HG03280 (cell line): Measurements from ENCODE around the gene DUSP3.

ENCODE experiments used
- ATAC-seq: cut with Tn5 transposase; IDR thresholded peaks from one replicate; pipeline ENCODE4 v1.9.1; 2021; ENCODE audit warnings: mild to moderate bottlenecking, moderate library complexity; ENCODE audit not compliant: unreplicated experiment

DUSP3 gene

DNA sequence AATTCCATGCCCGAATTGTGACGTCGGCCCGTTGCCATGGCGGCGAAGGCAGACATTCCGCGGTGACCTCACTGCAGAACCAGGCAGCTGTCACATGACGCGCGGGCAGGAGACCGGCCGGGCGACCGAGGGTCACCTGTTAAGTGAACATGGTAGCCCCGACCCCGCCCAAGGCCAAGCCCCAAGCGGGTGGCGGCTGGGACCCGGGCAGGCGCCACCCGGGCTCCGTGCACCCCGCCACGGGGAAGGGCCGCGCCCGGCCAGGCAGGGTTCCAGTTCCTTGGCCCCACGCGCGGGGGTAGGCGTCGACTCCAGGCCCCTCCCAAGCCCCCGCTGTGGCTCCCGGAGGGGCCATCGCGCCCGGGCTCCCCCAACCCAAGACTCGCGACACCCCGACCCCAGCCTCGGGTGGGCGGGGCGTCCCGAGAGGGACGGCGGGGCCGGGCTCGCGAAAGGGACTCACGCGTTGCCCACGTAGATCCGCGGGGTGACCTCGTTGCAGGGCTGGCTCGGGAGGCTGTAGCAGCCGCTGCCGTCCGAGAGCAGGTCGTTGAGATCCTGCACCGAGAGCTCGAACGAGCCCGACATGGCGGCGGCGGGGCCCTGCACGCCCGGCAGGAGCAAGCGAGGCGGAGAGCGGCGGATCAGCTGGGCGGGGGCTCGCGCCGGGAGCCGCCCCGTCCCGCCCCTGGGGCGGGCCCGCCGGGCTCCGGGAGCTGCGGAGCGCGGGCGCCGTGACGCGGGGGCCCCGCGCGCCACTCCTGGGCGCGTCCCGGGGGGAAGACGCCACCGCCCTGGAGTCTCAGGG is at the start of gene DUSP3:
Gene DUSP3 (minus strand): TSS at position 641 of the 808 bp plus-strand sequence. CDS start 53 bp downstream, at position 588.
- peak; percentile 84 for ATAC-seq

DNA sequence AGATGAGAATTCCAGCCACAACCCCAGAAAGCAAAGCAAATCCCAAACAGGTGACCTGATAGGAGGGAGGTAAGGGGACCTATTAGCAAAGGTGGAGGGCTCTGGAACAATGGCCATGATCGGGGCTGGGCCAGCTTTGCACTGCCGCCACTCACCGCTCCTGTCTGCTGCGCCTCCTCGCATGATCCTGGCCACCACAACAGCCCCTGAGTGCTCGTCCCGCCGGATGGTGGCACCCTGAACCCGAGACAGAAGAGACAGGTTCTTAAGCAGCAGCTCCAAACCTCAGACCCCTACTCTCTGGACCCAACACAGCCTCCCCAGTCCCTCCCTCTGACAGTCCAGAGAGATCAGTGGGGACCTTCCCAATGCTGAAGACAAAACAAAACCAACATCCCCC is 48.8 kb upstream of the DUSP3 start:
- no peak for ATAC-seq

DNA sequence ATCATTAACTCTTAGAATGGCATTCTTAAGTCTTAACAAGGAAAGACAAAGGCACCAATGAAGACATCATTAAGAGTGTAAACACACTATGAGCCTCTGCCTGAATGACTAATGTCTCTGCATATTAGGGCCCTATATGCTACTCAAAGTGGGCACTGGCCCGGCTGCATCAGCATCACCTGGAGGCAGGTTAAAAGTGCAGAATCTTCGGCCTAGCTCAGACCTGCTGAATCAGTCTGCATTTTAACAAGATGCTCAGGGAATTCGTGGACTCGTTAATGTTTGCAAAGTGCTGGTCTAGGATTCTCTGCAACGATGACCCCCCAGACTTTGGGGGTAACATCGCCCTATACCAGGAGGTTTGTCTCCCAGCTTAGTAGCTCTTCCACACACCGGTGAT is 47.4 kb upstream of the DUSP3 start:
- ATAC-seq = no peak

DNA sequence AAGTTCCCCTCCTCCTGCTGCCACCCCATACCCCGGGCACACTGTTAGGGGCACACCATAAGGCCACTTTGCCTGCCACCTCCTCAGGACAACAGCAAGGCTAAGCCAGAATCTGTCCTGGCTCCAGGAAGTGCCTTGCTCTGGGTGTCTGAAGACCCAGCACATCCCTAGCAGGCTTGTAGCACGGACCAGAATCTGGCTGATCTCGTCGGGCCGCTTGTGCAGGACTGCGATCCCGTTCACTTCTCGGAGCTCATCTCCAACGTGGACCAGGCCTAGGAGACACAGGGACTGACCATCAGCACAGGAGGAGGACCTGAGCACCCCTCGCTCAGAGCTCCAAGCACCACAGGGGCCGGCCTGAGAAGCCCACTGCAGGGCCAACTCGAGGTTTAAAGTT is 46.8 kb upstream of the DUSP3 start:
- no peak for ATAC-seq

DNA sequence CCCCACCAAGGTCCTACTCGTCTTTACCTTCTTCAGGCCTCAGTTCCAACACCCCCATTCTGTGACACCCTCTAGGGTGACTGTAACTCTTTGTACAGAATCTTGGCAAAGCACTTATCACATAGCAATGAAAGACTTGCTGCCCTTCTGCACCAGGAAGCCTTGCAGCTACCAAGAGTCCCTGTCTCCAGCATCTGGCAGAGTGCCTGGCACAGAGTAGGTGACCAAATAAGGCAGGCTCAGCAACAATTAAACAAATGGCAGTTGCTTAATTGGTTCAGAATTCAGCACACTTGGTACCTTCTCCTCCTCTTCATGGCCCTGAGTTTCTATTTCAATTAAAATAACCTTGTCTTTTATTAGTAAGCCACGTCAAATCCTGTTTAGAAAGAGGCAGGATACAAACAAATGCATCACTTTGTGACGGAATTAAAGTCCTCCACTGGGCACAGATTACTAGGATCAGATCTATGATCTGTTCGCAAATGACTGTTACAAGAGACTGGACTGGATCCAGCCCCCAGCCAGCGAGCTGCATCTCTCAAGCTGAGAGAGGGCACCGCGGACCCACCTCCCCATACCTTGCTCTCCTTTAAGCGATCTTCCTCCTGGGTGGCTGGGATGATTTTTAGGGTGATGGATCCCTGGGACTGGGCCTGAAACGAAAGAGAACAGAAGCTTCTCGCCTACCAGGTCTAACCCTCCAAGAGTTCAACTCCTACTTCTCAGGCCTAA is 44.7 kb upstream of the DUSP3 start:
- ATAC-seq = no peak

DNA sequence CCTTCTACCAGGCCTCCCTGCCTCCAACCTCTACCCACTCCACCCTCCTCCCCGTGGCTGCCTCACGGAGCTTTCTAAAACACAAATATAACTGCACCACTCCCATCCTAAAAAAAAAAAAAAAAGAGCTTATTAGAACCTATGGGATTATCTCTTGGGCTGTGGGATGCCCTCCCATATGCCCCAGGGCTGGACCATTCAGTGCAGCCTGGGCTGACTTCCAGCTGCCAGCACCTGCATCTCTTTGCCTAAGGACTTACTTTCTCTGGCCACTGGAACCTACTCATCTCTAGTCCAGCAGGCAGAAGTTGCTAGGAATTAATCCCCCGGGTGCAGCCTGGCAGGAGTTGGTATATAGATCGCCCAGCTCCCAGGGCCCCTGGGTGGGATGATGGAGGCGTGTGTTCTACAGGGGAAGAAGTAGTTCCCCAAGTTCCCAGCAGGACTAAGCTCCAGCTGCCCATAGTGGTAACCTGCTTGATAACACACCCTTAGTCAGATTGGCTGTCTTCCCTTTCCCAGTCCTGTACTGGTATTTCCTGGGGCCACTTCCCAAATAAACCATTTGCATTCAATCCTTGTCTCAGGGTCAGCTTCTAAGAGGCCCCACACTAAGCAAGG is 43.9 kb upstream of the DUSP3 start:
- ATAC-seq = no peak

DNA sequence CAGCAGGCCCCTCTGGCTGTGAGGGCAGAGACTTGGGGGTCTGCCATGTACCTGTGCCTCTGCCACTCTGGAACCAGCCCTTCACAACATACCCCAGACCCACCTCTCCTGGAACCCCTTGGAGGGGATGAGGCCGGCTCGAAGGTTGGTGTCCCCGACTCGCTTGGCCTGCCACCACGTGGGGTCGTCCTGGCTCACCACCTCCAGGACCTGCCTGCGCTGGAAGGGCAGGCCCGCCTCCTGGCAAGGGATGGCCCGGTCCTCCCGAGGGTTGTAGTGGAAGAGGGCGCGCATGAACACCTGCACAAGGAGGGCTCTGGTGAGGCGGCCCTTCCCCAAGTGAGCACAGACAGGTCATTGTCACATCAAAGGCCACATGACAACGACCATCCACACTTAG is 42.0 kb upstream of the DUSP3 start:
- ATAC-seq = no peak

DNA sequence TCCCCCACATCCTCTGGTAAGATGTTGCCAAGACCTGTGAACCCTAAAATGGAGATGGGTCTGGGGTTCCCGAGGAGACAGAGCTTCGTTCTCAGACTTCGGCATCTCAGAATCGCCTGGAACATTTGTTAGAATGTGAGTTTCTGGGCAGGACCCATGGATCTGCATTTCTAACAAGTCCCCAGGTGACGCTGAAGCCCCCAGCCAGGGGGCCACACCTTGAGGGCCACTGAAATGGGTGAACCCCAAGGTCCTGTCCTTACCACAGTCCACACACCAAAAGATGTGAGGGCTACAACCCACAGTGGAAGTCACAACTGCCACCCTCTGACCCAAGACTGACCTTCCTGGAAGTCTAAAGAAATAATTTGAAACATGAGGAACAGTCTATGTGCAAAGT is 40.2 kb upstream of the DUSP3 start:
- ATAC-seq = no peak

DNA sequence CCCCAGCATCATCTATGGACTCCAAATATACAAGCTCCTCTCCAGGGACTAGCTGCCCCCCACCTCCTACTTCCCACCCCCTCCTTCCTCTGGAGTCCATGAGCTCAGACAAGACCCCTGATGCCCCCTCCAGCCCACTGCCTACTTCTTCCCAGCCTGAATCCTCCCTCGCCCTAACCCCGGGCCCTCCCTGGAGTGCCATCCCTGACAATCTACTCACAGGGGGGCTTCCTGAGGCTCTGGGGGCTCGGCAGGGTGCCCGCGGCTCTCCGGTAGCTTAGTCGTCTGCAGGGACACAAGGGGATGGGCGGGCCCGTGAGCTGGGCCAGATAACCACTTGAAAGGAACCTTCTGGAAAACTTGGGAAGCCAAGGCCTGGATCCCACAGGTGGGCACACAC is 39.0 kb upstream of the DUSP3 start:
- no peak for ATAC-seq

DNA sequence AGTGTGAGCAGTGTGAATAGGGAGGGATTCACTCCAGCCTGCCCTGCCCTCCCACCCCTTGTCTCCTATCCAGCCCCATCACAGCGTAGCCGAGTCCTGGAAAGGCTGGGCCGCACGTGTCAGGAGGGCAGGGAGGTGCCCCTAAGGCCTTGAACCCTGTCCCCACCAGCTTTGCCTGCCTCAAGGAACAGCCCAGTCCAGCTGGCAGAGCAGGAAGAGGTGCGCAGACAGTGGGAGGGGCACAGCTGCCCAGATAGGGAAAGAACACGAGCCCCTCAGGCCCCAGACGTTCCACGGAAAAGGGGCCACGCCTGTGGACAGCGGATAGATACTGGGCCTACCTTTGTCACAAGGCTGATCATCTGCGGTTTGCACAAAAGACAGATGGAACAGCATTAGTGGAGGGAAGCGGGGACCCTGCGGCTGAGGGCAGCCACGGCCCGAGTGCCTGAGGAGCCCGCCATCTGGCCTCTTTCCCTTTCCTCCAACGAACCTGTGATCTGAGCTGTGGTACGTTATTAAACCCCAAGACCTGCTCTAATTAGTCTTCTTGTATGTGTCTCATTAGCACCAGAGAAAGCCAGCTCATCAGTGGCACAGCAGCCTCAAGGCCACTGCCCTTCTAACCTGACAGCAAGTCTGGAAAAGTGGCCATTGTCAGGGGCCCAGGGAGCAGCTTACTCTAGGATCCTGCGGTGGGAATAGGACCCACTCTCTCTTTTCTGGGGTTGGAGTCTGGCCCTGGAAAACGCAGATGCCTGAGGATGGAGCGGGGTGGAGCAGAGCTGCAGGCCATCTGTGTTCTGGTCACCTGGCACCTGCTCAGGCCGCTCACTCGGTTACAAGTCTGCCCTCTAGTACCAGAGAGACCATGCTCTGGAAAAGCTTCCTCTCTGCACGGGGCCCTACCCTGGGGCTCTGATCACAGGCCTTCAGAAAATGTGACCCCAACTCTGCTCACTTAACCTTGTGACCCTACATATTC is 37.9 kb upstream of the DUSP3 start:
- no peak for ATAC-seq

DNA sequence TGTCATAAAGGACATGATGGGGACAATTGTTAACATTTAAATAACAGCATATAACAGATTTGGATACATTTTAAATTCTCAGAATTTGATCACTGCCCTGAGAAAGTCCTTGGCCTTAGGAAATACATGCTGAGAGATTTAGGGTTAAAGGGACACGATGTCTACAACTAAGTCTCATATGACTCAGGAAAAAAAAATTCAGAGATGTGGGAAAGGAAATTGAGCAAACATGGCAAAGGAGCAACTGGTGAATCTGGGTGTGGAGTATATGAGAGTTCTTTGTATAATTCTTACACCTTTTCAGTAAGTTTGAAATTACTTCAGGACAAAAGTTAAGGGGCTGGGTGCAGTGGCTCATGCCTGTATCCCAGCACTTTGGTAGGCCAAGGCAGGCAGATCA is 35.9 kb upstream of the DUSP3 start:
- no peak for ATAC-seq

DNA sequence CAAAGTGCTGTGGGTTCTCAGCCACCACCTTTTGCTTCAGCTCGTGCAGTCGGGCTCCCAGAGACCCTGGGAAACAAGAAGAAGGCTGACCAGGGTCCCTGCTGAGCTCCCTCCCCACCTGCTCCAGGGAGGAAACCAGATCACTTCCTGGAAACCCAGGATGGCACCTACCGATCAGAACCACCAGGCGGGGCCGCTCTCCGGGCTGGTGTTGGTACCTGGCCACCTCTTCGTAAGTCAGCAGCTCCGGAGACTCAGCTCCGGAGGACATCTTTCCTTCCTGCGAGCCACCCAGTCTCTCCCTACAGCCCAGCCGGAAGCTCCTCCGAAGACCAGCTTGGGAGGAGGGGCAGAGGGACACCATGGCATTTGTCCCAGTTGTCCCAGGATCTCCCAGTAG is 35.2 kb upstream of the DUSP3 start:
- ATAC-seq = no peak

DNA sequence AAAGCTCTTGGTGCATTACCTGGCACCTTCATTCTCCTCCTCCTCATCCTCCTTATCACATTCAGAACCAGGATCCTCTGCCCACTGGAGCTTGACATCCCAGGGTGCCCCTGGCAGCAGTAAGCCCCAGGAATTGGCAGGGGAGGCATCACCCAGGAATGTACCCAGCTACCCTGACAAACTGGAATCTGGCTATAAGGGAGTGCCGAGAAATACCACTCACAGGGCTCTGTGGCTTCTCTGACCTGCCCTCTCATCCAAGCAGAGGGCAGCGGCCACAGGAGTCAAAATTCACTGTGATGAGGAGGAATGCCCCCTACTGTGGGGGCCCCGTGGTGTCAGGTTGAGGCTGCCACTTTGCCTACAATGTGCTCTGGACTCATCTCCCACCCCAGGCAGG is 34.6 kb upstream of the DUSP3 start:
- no peak for ATAC-seq

DNA sequence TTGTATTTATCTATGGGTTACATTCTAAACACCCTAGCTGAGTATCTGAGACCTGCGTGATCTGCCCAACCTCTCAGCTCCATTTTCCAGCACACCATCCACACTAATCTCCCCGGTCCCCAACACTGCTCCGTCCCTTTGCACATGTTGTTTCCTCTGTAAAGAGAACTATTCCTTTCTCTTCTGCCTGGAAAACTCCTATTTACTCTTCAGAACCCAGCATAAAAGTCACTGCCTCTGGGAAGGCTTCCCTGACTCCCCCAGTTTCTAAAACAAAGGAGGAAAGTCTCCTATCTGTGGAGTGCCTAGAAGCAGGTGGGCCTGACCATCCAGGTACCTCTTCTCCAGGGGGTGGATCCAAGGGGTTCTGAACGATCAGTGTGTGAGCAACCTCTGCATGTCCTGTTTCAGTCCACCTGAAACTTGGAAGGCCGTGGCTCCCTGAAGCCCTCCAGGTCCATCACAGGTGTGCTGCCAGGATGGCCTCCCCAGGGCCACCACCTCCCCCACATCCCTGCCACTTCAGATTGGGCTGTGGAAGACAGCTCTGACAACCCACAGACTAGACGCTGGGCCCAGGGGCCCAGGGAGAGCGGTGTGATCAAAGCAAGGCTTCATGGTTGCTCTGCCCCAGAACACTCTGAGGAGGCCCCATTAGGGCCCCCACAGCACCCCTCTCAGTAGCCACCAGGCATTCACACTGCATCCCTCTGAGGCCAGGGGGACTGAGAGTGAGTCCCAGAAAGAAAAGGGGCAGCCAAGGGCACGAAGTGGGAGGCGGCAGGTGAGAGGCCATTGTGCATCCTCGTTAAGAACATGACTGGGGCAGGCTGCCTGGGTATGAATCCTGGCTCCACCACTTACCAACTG is 33.9 kb upstream of the DUSP3 start:
- no peak for ATAC-seq

DNA sequence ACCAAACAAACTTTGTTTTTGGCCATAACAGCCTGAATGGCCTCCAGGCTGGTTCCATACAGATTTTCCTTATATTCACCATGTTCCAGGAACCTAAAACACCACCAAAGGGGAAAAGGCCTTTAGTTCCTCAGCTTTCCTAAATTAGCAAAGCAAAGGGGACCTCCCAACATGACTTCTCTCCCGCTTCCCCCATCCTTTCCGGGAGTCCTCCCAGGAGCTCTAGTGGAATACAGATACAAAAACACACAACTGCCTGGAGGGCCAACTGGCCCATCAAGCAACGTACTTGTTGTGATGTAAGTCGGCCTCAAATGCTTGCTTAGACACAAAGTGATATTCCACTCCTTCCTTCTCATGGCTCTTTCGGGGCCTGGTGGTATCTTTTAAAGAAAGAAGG is 32.0 kb upstream of the DUSP3 start:
- ATAC-seq = no peak

DNA sequence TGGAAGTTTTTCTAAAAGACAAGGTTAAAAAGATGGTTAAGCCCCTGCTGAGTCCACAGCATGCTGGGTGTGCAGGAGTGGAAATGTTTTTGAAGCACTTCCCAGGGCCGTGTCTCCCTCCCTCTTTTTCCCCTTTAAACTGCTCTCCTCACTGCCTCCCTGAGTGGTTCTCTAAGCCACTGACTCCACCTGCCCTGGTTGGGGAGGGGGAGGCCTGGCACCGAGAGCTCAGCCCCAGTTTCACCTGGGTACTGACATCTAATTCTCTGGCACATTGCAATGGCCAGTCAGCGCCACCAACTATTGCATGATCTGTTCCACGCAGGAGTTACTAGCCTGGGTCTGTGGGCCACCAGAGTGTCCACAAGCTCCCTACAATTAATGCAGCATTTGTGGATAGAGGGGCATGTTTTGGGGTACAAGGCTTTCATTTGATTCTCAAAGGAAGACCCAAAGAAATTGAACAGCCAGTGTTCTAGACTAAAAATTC is 31.5 kb upstream of the DUSP3 start:
- ATAC-seq = no peak

DNA sequence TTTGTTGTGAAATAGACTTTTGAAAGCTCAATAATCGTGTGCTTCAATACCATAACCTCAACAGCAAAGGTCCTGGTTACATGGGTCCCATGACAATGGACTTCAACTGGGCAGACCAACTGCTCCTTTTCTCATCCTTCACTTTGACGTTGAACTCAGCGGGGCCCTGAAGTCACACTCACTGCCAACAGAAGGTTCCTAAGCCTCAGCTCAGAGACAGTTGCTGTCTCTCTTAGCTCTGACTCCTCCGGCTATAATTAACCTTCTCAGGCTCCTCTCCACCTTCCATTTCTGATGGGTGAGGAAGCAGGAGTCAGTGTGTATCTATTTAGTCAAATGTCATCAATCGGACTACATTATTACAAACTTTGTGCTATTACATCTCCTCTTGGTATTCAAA is 30.3 kb upstream of the DUSP3 start:
- no peak for ATAC-seq

DNA sequence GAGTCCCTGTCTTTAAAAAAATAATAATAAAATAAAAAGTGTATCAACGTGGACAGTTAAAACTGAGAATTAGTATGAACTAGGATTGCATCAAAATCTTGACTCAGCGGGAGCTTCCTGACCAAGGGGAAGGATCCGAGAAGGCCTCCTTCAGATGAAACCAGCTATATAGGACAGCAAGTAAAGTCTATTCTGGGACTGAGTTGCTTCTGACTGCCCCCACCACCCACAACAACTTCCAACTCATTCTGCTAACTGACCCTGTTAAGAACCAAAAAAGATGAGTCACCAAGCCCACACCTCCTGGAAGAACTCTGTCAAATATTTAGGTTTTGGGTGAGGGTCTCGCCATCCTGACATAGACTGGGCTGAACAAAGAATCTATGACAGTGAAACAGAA is 29.3 kb upstream of the DUSP3 start:
- no peak for ATAC-seq

DNA sequence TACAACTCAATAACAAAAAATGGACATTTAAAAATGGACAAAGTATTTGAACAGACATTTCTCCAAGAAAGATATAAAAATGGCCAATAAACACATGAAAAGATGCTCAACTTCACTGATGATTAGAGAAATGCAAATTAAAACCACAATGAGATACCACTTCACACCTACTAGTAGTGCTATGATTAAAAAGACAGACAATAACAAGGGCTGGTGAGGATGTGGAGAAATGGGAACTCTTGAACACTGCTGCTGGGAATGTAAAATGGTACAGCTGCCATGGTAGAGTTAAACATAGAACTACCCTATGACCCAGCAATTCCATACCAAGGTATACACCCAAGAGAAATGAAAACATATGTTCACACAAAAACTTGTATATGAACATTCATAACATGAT is 26.3 kb upstream of the DUSP3 start:
- no peak for ATAC-seq

DNA sequence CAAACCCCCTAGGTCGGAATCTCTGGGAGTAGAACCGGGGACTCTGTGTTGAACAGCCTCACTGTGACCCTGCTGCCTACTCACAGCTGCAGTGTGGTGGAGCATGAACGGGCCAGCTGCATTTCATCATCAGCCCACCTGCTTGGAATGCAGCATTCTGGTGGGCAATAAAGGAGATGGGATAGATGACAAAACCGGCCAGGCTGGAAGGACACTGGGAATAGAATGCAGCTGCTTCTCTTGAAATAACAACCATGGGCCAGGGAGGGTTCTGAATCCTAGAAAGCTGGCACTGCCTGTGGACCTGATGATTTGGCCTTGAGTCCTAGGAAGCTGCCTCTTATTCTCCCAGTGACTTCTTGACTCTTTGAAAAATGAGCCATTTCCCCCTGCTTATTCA is 25.0 kb upstream of the DUSP3 start:
- ATAC-seq = no peak
